ENCODE results near the gene SKP2. TPM values are rescaled to one million over a fixed set of nuclear protein-coding genes. Genes with fewer than 3 reads are reported as not detected.
A peak's percentile ranks its signal among the peaks of the same experiment; 100 is the strongest.

Gene SKP2
- total RNA-seq, 4 donors from 2014 or later: 13.8 to 30.5 (median 22.2) TPM

- Histone ChIP-seq H3K36me3 (peaks cover 0 to 26% (median 0%) of the 10 kb centered on the region in 3 donors), H3K4me1 (no peaks in the 10 kb centered on the region), H3K4me3 (no peak overlapping the region), H3K9me3 (no peaks in the 10 kb centered on the region), H3K27me3 (no peaks in the 10 kb centered on the region), H3K27ac (no peak overlapping the region)
- no peak for DNase-seq
- TF ChIP-seq CTCF (IDR thresholded peaks at IDR 0.05) (no peak), POLR2A (IDR thresholded peaks at IDR 0.05) (no peak)
These were observed 65.7 kb downstream of the SKP2 start for GRCh38 chr5:36217567-36217966.

- DNase-seq: no peak
- Histone ChIP-seq H3K36me3 (peaks cover 0 to 26% (median 0%) of the 10 kb centered on the region in 3 donors), H3K4me1 (no peaks in the 10 kb centered on the region), H3K4me3 (no peak overlapping the region), H3K9me3 (no peaks in the 10 kb centered on the region), H3K27me3 (no peaks in the 10 kb centered on the region), H3K27ac (no peak overlapping the region)
- no peak for TF ChIP-seq POLR2A (IDR thresholded peaks at IDR 0.05)
- no peak for TF ChIP-seq CTCF (IDR thresholded peaks at IDR 0.05)
These were observed 66.1 kb downstream of the SKP2 start for GRCh38 chr5:36217988-36218387.

- Histone ChIP-seq H3K36me3 (peaks cover 0 to 33% (median 0%) of the 10 kb centered on the region in 3 donors), H3K27me3 (no peaks in the 10 kb centered on the region), H3K4me1 (no peaks in the 10 kb centered on the region), H3K27ac (no peak overlapping the region), H3K9me3 (no peaks in the 10 kb centered on the region), H3K4me3 (no peak overlapping the region)
- no peak for DNase-seq
- TF ChIP-seq POLR2A (IDR thresholded peaks at IDR 0.05): no peak
- no peak for TF ChIP-seq CTCF (IDR thresholded peaks at IDR 0.05)
These were observed 70.7 kb downstream of the SKP2 start for GRCh38 chr5:36222620-36223019.

GRCh38 chr5:36227046-36227445 lies 75.1 kb downstream of the SKP2 start:
- Histone ChIP-seq H3K9me3 (no peaks in the 10 kb centered on the region), H3K27ac (no peak overlapping the region), H3K4me3 (no peak overlapping the region), H3K4me1 (no peaks in the 10 kb centered on the region), H3K27me3 (no peaks in the 10 kb centered on the region), H3K36me3 (peaks cover 0 to 18% (median 0%) of the 10 kb centered on the region in 3 donors)
- DNase-seq: no peak
- no peak for TF ChIP-seq CTCF (IDR thresholded peaks at IDR 0.05)
- TF ChIP-seq POLR2A (IDR thresholded peaks at IDR 0.05): no peak

- no peak overlapping the region for H3K4me3 ChIP-seq
- TF ChIP-seq CTCF (IDR thresholded peaks at IDR 0.05): no peak
- TF ChIP-seq POLR2A (IDR thresholded peaks at IDR 0.05): no peak
- H3K9me3 ChIP-seq: no peaks in the 10 kb centered on the region
- no peaks in the 10 kb centered on the region for H3K27me3 ChIP-seq
- no peaks in the 10 kb centered on the region for H3K4me1 ChIP-seq
- peaks cover 0 to 18% (median 0%) of the 10 kb centered on the region in 3 donors for H3K36me3 ChIP-seq
- no peak overlapping the region for H3K27ac ChIP-seq
- peak in 1 of 3 donors; percentile 27 for DNase-seq
These were observed 76.6 kb downstream of the SKP2 start for GRCh38 chr5:36228505-36228904.
